Stimulated activated CD4-positive, alpha-beta T cell treated with anti-CD3 and anti-CD28 coated beads, Interleukin-15, amount 100 ng/mL, for 1 hour (primary cell): ENCODE measurements around the gene FOXE3.

Experiments used
- DNase-seq, 2 donors: peaks; one replicate each; pipeline ENCODE4 v3.0.0-alpha.2; 2020; ENCODE audit warnings: low read depth in 1 of 2, low spot score in 1 of 2

FOXE3 gene

GRCh38 chr1:47434051-47434842 lies 18.2 kb downstream of the FOXE3 start:
- no peak for DNase-seq

GRCh38 chr1:47435506-47436303 lies 19.6 kb downstream of the FOXE3 start:
- DNase-seq = no peak

GRCh38 chr1:47436304-47436978 lies 20.4 kb downstream of the FOXE3 start:
- DNase-seq = peak; percentile 57 to 72

GRCh38 chr1:47436979-47437446 lies 20.9 kb downstream of the FOXE3 start:
- DNase-seq = no peak

- DNase-seq = peak; percentile 90 to 92
Measured at GRCh38 chr1:47437447-47438164, 21.5 kb downstream of the FOXE3 start, which contains the start of gene FOXD2. FOXD2 (plus strand) TSS chr1:47438044; CDS start chr1:47438136, 92 bp downstream.

- no peak for DNase-seq
Measured at GRCh38 chr1:47438165-47439016, 22.3 kb downstream of the FOXE3 start.

GRCh38 chr1:47439017-47439818 lies 23.1 kb downstream of the FOXE3 start:
- DNase-seq = no peak

GRCh38 chr1:47439819-47440598 lies 23.9 kb downstream of the FOXE3 start:
- DNase-seq = no peak

- DNase-seq = no peak
Measured at GRCh38 chr1:47440599-47441081, 24.6 kb downstream of the FOXE3 start.

GRCh38 chr1:47441450-47442106 lies 25.5 kb downstream of the FOXE3 start:
- DNase-seq = no peak

GRCh38 chr1:47442202-47442601 lies 26.1 kb downstream of the FOXE3 start:
- DNase-seq = no peak

- no peak for DNase-seq
Measured at GRCh38 chr1:47442842-47443529, 26.9 kb downstream of the FOXE3 start.

GRCh38 chr1:47443530-47444296 lies 27.6 kb downstream of the FOXE3 start:
- no peak for DNase-seq

GRCh38 chr1:47444297-47444561 lies 28.1 kb downstream of the FOXE3 start:
- no peak for DNase-seq

- no peak for DNase-seq
Measured at GRCh38 chr1:47444562-47445465, 28.7 kb downstream of the FOXE3 start.
